H9 (cell line): ENCODE measurements around the gene UGT1A5. TPM values are rescaled to one million over a fixed set of nuclear protein-coding genes. Genes with fewer than 3 reads are reported as not detected.

Source experiments
- DNase-seq: peaks from one replicate; pipeline ENCODE4 v3.0.0-alpha.2; 2017
- H2AFZ ChIP-seq: one replicate; pipeline ENCODE4 v1.6.1; 2013; ENCODE audit warnings: mild to moderate bottlenecking, low read length, control low read depth, moderate library complexity
- H2AK5ac ChIP-seq: 2 replicates; pipeline ENCODE4 v1.6.1; 2013; ENCODE audit warnings: low read length, control low read depth, mixed read lengths; ENCODE audit not compliant: insufficient read length
- H2BK120ac ChIP-seq: one replicate; pipeline ENCODE4 v1.6.1; 2013; ENCODE audit warnings: low read depth, mild to moderate bottlenecking, low read length, control low read depth, inconsistent platforms; ENCODE audit not compliant: poor library complexity, severe bottlenecking
- H2BK12ac ChIP-seq: 2 replicates; pipeline ENCODE4 v1.6.1; 2013; ENCODE audit warnings: low read length, control low read depth, mixed read lengths, low read depth; ENCODE audit not compliant: insufficient read length
- H2BK15ac ChIP-seq: 2 replicates; pipeline ENCODE4 v1.6.1; 2013; ENCODE audit warnings: low read depth, low read length, control low read depth
- H2BK20ac ChIP-seq: one replicate; pipeline ENCODE4 v1.6.1; 2013; ENCODE audit warnings: low read depth, mild to moderate bottlenecking, low read length, control low read depth, inconsistent platforms; ENCODE audit not compliant: poor library complexity, severe bottlenecking
- H2BK5ac ChIP-seq: 2 replicates; pipeline ENCODE4 v1.6.1; 2013; ENCODE audit warnings: low read length, control low read depth, mixed read lengths; ENCODE audit not compliant: insufficient read length
- H3K14ac ChIP-seq: 2 replicates; pipeline ENCODE4 v1.6.1; 2013; ENCODE audit warnings: low read length, control low read depth; ENCODE audit not compliant: insufficient read depth
- H3K18ac ChIP-seq: 2 replicates; pipeline ENCODE4 v1.6.1; 2013; ENCODE audit warnings: low read depth, mild to moderate bottlenecking, mixed read lengths, low read length, control low read depth; ENCODE audit not compliant: insufficient read length
- H3K23ac ChIP-seq: 2 replicates; pipeline ENCODE4 v1.6.1; 2013; ENCODE audit warnings: low read length, control low read depth, mixed read lengths, low read depth; ENCODE audit not compliant: insufficient read length
- H3K23me2 ChIP-seq: 2 replicates; pipeline ENCODE4 v1.6.1; 2013; ENCODE audit warnings: low read depth, mild to moderate bottlenecking, mixed read lengths, low read length, control low read depth; ENCODE audit not compliant: insufficient read length, poor library complexity, severe bottlenecking
- H3K27ac ChIP-seq: 2 replicates; pipeline ENCODE4 v1.5.1; 2013; ENCODE audit warnings: low read length, control low read depth, mixed read lengths, low read depth; ENCODE audit not compliant: insufficient read length
- H3K27me3 ChIP-seq: 2 replicates; pipeline ENCODE4 v1.6.1; 2013; ENCODE audit warnings: low read length, control low read depth, inconsistent platforms; ENCODE audit not compliant: insufficient read depth
- H3K4ac ChIP-seq: 2 replicates; pipeline ENCODE4 v1.6.1; 2013; ENCODE audit warnings: low read depth, mild to moderate bottlenecking, control low read depth, inconsistent platforms, low read length, moderate library complexity
- H3K4me1 ChIP-seq: 2 replicates; pipeline ENCODE4 v1.6.1; 2013; ENCODE audit warnings: low read length, control low read depth, inconsistent platforms; ENCODE audit not compliant: insufficient read depth
- H3K4me2 ChIP-seq: 2 replicates; pipeline ENCODE4 v1.6.1; 2013; ENCODE audit warnings: low read length, control low read depth, mixed read lengths; ENCODE audit not compliant: insufficient read length, insufficient read depth
- H3K56ac ChIP-seq: 2 replicates; pipeline ENCODE4 v1.6.1; 2013; ENCODE audit warnings: low read depth, mild to moderate bottlenecking, mixed read lengths, low read length, control low read depth; ENCODE audit not compliant: insufficient read length
- H3K79me1 ChIP-seq: 2 replicates; pipeline ENCODE4 v1.6.1; 2013; ENCODE audit warnings: low read depth, mild to moderate bottlenecking, moderate library complexity, low read length, control low read depth, inconsistent platforms; ENCODE audit not compliant: insufficient read depth, poor library complexity, severe bottlenecking
- H3K79me2 ChIP-seq: 2 replicates; pipeline ENCODE4 v1.6.1; 2013; ENCODE audit warnings: low read length, control low read depth, inconsistent platforms; ENCODE audit not compliant: insufficient read depth
- H3K9ac ChIP-seq: 2 replicates; pipeline ENCODE4 v1.6.1; 2013; ENCODE audit warnings: low read length, control low read depth, mixed read lengths; ENCODE audit not compliant: insufficient read length; ENCODE audit errors: extremely low read depth
- H3K9me3 ChIP-seq: one replicate; pipeline ENCODE4 v1.6.1; 2013; ENCODE audit warnings: low read depth, low read length, inconsistent platforms; ENCODE audit not compliant: control insufficient read depth
- H3T11ph ChIP-seq: one replicate; pipeline ENCODE4 v1.6.1; 2013; ENCODE audit warnings: mild to moderate bottlenecking, low read length, control low read depth, inconsistent platforms
- H4K20me1 ChIP-seq: one replicate; pipeline ENCODE4 v1.6.1; 2013; ENCODE audit not compliant: control insufficient read depth, insufficient read length, insufficient read depth
- H4K5ac ChIP-seq: 2 replicates; pipeline ENCODE4 v1.6.1; 2013; ENCODE audit warnings: low read depth, mild to moderate bottlenecking, mixed read lengths, low read length, control low read depth; ENCODE audit not compliant: insufficient read length
- H4K8ac ChIP-seq: replicated peaks from 2 replicates; pipeline ENCODE4 v1.6.1; 2013; ENCODE audit warnings: low read length, control low read depth, mixed read lengths, low read depth; ENCODE audit not compliant: insufficient read length
- H4K91ac ChIP-seq: 2 replicates; pipeline ENCODE4 v1.6.1; 2013; ENCODE audit warnings: low read depth, mild to moderate bottlenecking, moderate library complexity, mixed read lengths, low read length, control low read depth; ENCODE audit not compliant: insufficient read length
- H3K27ac Mint-ChIP-seq, 3 experiments: 2 replicates in 2 of 3; 3 replicates in 1 of 3; pipeline ENCODE4 v1.8.0; 2020 to 2021; ENCODE audit warnings: mixed read lengths in 3 of 3, mild to moderate bottlenecking in 1 of 3, moderate library complexity in 1 of 3
- H3K27me3 Mint-ChIP-seq: 2 replicates; pipeline ENCODE4 v1.8.0; 2021; ENCODE audit warnings: low read depth, mild to moderate bottlenecking, moderate library complexity, mixed read lengths
- H3K36me3 Mint-ChIP-seq, 3 experiments: 2 replicates in 2 of 3; 3 replicates in 1 of 3; pipeline ENCODE4 v1.8.0; 2020 to 2021; ENCODE audit warnings: low read depth in 3 of 3, mixed read lengths in 3 of 3; ENCODE audit not compliant: insufficient read depth in 1 of 3
- H3K4me1 Mint-ChIP-seq, 2 experiments: 2 replicates each; pipeline ENCODE4 v1.8.0; 2020; ENCODE audit warnings: mixed read lengths in 2 of 2
- H3K4me3 Mint-ChIP-seq, 2 experiments: 2 replicates in 1 of 2; 3 replicates in 1 of 2; pipeline ENCODE4 v1.8.0; 2020 to 2021; ENCODE audit warnings: mild to moderate bottlenecking in 2 of 2, mixed read lengths in 2 of 2, moderate library complexity in 1 of 2
- H3K9me3 Mint-ChIP-seq, 2 experiments: 2 replicates in 1 of 2; 3 replicates in 1 of 2; pipeline ENCODE4 v1.8.0; 2020; ENCODE audit warnings: mild to moderate bottlenecking in 2 of 2, mixed read lengths in 2 of 2, moderate library complexity in 1 of 2
- CTCF ChIP-seq: fragments of 200-600 bp; sonication (generic); conservative IDR thresholded peaks from 3 replicates; pipeline ENCODE4 v1.8.0; 2021; ENCODE audit warnings: antibody characterized with exemption, mild to moderate bottlenecking
- WGBS: extraction: QIAGEN DNeasy Blood & Tissue Kit; methylation state at CpG from one replicate; pipeline ENCODE4 v1.1.7; 2013; ENCODE audit warnings: missing lambda C conversion rate, low lambda C conversion rate, mixed read lengths; ENCODE audit not compliant: insufficient read length; ENCODE audit errors: extremely low coverage; 5-methylcytosine and 5-hydroxymethylcytosine counted together
- total RNA-seq: library from RNA; stranded (reverse); gene quantifications from 2 replicates; pipeline ENCODE4 v1.2.1, GENCODE V29; 2021

UGT1A5 gene
- total RNA-seq, 1 experiment from 2014 or later, result not detected

- Histone ChIP-seq H4K8ac (no peak within 1 kb of the TSS), H2AFZ (no peak within 1 kb of the TSS), H3K18ac (no peak within 1 kb of the TSS), H3K4ac (no peak within 1 kb of the TSS), H3K23me2 (no peaks in the 10 kb centered on the region), H3K4me2 (no peak within 1 kb of the TSS), H3K27ac (no peak within 1 kb of the TSS), H3K14ac (no peak within 1 kb of the TSS; the same call in 1 of the 2 replicates), H4K5ac (no peak within 1 kb of the TSS), H2BK15ac (no peak within 1 kb of the TSS), H2BK20ac (no peak within 1 kb of the TSS), H2AK5ac (no peak within 1 kb of the TSS), H3K23ac (no peak within 1 kb of the TSS), H3K9ac (no peak within 1 kb of the TSS), H3K79me1 (no peaks in the 10 kb centered on the region), H2BK12ac (no peak within 1 kb of the TSS), H3K56ac (no peak within 1 kb of the TSS), H4K91ac (no peak within 1 kb of the TSS), H3T11ph (no peak within 1 kb of the TSS), H3K9me3 (no peaks in the 10 kb centered on the region), H3K4me1 (no peaks in the 10 kb centered on the region), H3K79me2 (no peaks in the 10 kb centered on the region), H2BK120ac (no peak within 1 kb of the TSS), H3K27me3 (no peaks in the 10 kb centered on the region), H4K20me1 (no peaks in the 10 kb centered on the region), H2BK5ac (no peak within 1 kb of the TSS)
- no CpG with 5 or more reads among the region's 7 CpGs for WGBS
- H3K27me3 Mint-ChIP-seq, result peaks cover 6% of the 10 kb centered on the region
- no peak for DNase-seq
- H3K4me1 Mint-ChIP-seq, result peaks cover 0 to 2% of the 10 kb centered on the region in 2 experiments; a peak in 1 of 4 replicates
- peaks cover 9 to 12% of the 10 kb centered on the region in 2 experiments; a peak in 4 of 5 replicates for H3K9me3 Mint-ChIP-seq
- no peak within 1 kb of the TSS for H3K27ac Mint-ChIP-seq
- TF ChIP-seq CTCF, result no peak
- no peak within 1 kb of the TSS for H3K4me3 Mint-ChIP-seq
- no peaks in the 10 kb centered on the region; a peak in 1 of 7 replicates for H3K36me3 Mint-ChIP-seq
These were observed 5.8 kb downstream of the UGT1A5 start, which contains the start of gene UGT1A4 for GRCh38 chr2:233718552-233718951. UGT1A4 (plus strand) TSS chr2:233718736; CDS start chr2:233718821, 85 bp downstream.
